Esophagus muscularis mucosa (tissue), 3 donors: ENCODE data around the gene CTTNBP2.

ENCODE experiments used
- EP300 ChIP-seq: sonication (generic); formaldehyde crosslinking; IDR thresholded peaks from one replicate; pipeline ENCODE4 v1.6.1; 2017; ENCODE audit warnings: antibody characterized with exemption
- TF ChIP-seq, protein P1 (sequence below), 3 experiments: fragments of 200-600 bp in 2 of 3; fragments of 450-650 bp in 1 of 3; sonication (generic) in 2 of 3; IDR thresholded peaks; one replicate each; pipeline ENCODE4 v1.5.1; 2017 to 2019; ENCODE audit warnings: antibody characterized with exemption in 3 of 3, mild to moderate bottlenecking in 2 of 3, moderate library complexity in 1 of 3

DNA sequence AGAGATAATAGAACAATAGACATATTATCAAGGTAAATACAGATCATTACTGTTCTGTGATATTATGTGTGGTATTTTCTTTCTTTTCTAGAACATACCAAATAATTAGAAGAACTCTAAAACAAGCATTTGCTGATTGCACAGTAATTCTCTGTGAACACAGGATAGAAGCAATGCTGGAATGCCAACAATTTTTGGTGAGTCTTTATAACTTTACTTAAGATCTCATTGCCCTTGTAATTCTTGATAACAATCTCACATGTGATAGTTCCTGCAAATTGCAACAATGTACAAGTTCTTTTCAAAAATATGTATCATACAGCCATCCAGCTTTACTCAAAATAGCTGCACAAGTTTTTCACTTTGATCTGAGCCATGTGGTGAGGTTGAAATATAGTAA, 207.9 kb downstream of the CTTNBP2 start:
- TF ChIP-seq EP300, result no peak
- TF ChIP-seq, protein P1, sequence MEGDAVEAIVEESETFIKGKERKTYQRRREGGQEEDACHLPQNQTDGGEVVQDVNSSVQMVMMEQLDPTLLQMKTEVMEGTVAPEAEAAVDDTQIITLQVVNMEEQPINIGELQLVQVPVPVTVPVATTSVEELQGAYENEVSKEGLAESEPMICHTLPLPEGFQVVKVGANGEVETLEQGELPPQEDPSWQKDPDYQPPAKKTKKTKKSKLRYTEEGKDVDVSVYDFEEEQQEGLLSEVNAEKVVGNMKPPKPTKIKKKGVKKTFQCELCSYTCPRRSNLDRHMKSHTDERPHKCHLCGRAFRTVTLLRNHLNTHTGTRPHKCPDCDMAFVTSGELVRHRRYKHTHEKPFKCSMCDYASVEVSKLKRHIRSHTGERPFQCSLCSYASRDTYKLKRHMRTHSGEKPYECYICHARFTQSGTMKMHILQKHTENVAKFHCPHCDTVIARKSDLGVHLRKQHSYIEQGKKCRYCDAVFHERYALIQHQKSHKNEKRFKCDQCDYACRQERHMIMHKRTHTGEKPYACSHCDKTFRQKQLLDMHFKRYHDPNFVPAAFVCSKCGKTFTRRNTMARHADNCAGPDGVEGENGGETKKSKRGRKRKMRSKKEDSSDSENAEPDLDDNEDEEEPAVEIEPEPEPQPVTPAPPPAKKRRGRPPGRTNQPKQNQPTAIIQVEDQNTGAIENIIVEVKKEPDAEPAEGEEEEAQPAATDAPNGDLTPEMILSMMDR (IDR thresholded peaks at IDR 0.05), result no peak
